HEK293 (cell line): ENCODE data around the gene ENTPD3.

Experiments used
- CTCF ChIA-PET: fragments of 350-600 bp; formaldehyde crosslinking; extraction: SDS; loops from one replicate; lab custom pipeline; 2021; ENCODE audit warnings: antibody characterized with exemption; lab: Yijun Ruan, JAX
- POLR2A ChIA-PET: fragments of 300-600 bp; formaldehyde crosslinking; extraction: SDS; loops from one replicate; lab custom pipeline; 2020; ENCODE audit warnings: antibody characterized with exemption, inconsistent platforms; lab: Yijun Ruan, JAX
- H3K27ac ChIP-seq: fragments of 200-500 bp; sonication (Bioruptor generic); 2 replicates; pipeline ENCODE4 v1.5.1; 2014; ENCODE audit warnings: low read depth, low read length, control low read depth, inconsistent platforms; ENCODE audit errors: extremely low read depth
- H3K36me3 ChIP-seq, 2 experiments: fragments of 200-500 bp in 1 of 2; sonication (Bioruptor generic) in 1 of 2; 1 replicate in 1 of 2; 2 replicates in 1 of 2; pipeline ENCODE4 v1.5.1; 2014 to 2017; ENCODE audit warnings: inconsistent platforms in 2 of 2, low read length in 2 of 2; ENCODE audit not compliant: control insufficient read depth in 2 of 2, insufficient read depth in 1 of 2
- H3K4me1 ChIP-seq: fragments of 200-500 bp; sonication (Bioruptor generic); 2 replicates; pipeline ENCODE4 v1.5.1; 2014; ENCODE audit warnings: mild to moderate bottlenecking, low read length, inconsistent platforms; ENCODE audit not compliant: control insufficient read depth, insufficient read depth
- H3K4me3 ChIP-seq: 2 replicates; pipeline ENCODE4 v1.5.1; 2011; ENCODE audit warnings: low read depth, mild to moderate bottlenecking, control low read depth, low read length, moderate library complexity
- H3K9me3 ChIP-seq: fragments of 200-500 bp; sonication (Bioruptor generic); 2 replicates; pipeline ENCODE4 v1.5.1; 2014; ENCODE audit warnings: low read depth, low read length, inconsistent platforms; ENCODE audit not compliant: control insufficient read depth, insufficient read depth
- GLI2 ChIP-seq: fragments of 450-650 bp; formaldehyde crosslinking; IDR thresholded peaks from 2 replicates; pipeline ENCODE4; 2017; ENCODE audit warnings: missing biosample characterization, missing genetic modification characterization, low read depth, borderline replicate concordance
- KLF8 ChIP-seq: fragments of 450-650 bp; formaldehyde crosslinking; IDR thresholded peaks from 2 replicates; pipeline ENCODE4 v1.5.1; 2016; ENCODE audit warnings: missing biosample characterization, missing genetic modification characterization
- MYNN ChIP-seq: fragments of 450-650 bp; formaldehyde crosslinking; IDR thresholded peaks from 2 replicates; pipeline ENCODE4 v1.5.1; 2016; ENCODE audit warnings: missing biosample characterization, missing genetic modification characterization, borderline replicate concordance
- ZBTB17 ChIP-seq: fragments of 450-650 bp; formaldehyde crosslinking; IDR thresholded peaks from 2 replicates; pipeline ENCODE4 v1.5.1; 2016; ENCODE audit warnings: missing biosample characterization, missing genetic modification characterization
- ZFHX2 ChIP-seq: fragments of 450-650 bp; formaldehyde crosslinking; conservative IDR thresholded peaks from 2 replicates; pipeline ENCODE4 v1.5.1; 2016; ENCODE audit warnings: missing biosample characterization, missing genetic modification characterization
- ZNF10 ChIP-seq: fragments of 450-650 bp; formaldehyde crosslinking; IDR thresholded peaks from 2 replicates; pipeline ENCODE4 v1.5.1; 2017; ENCODE audit warnings: missing biosample characterization, missing genetic modification characterization
- ZNF114 ChIP-seq: fragments of 450-650 bp; formaldehyde crosslinking; IDR thresholded peaks from 2 replicates; pipeline ENCODE4 v1.5.0; 2017; ENCODE audit warnings: missing biosample characterization, missing genetic modification characterization
- ZNF221 ChIP-seq: fragments of 450-650 bp; formaldehyde crosslinking; IDR thresholded peaks from 2 replicates; pipeline ENCODE4 v1.5.1; 2017; ENCODE audit warnings: missing biosample characterization, missing genetic modification characterization, borderline replicate concordance
- ZNF335 ChIP-seq: fragments of 450-650 bp; formaldehyde crosslinking; conservative IDR thresholded peaks from 2 replicates; pipeline ENCODE4 v1.5.1; 2016; ENCODE audit warnings: missing biosample characterization, missing genetic modification characterization
- ZNF416 ChIP-seq: fragments of 450-650 bp; formaldehyde crosslinking; IDR thresholded peaks from 2 replicates; pipeline ENCODE4 v1.5.1; 2016; ENCODE audit warnings: missing biosample characterization, missing genetic modification characterization
- ZNF560 ChIP-seq: fragments of 450-650 bp; formaldehyde crosslinking; IDR thresholded peaks from 2 replicates; pipeline ENCODE4 v1.5.1; 2017; ENCODE audit warnings: missing biosample characterization, missing genetic modification characterization, borderline replicate concordance
- ZNF571 ChIP-seq: fragments of 450-650 bp; formaldehyde crosslinking; IDR thresholded peaks from 2 replicates; pipeline ENCODE4 v1.5.0; 2017; ENCODE audit warnings: missing biosample characterization, missing genetic modification characterization
- ZNF585B ChIP-seq: fragments of 450-650 bp; formaldehyde crosslinking; IDR thresholded peaks from 2 replicates; pipeline ENCODE4 v1.5.1; 2016; ENCODE audit warnings: missing biosample characterization, missing genetic modification characterization
- ZNF624 ChIP-seq: fragments of 450-650 bp; formaldehyde crosslinking; IDR thresholded peaks from 2 replicates; pipeline ENCODE4 v1.5.1; 2017; ENCODE audit warnings: missing biosample characterization, missing genetic modification characterization
- ZXDB ChIP-seq: fragments of 450-650 bp; formaldehyde crosslinking; IDR thresholded peaks from 2 replicates; pipeline ENCODE4 v1.5.1; 2016; ENCODE audit warnings: missing biosample characterization, missing genetic modification characterization
- TF ChIP-seq, protein P1 (sequence below): fragments of 450-650 bp; formaldehyde crosslinking; conservative IDR thresholded peaks from 2 replicates; pipeline ENCODE4 v1.5.1; 2016; ENCODE audit warnings: low read depth, missing biosample characterization, missing genetic modification characterization
- TF ChIP-seq, protein P2 (sequence below): fragments of 450-650 bp; formaldehyde crosslinking; IDR thresholded peaks from 2 replicates; pipeline ENCODE4 v1.5.1; 2016; ENCODE audit warnings: missing biosample characterization, missing genetic modification characterization
- TF ChIP-seq, protein P3 (sequence below): IDR thresholded peaks from 2 replicates; pipeline ENCODE4 v1.6.1; 2011; ENCODE audit warnings: mild to moderate bottlenecking, low read depth, low read length, borderline replicate concordance
- TF ChIP-seq, protein P4 (sequence below): fragments of 450-650 bp; formaldehyde crosslinking; optimal IDR thresholded peaks from 2 replicates; pipeline ENCODE3; 2016; ENCODE audit warnings: missing biosample characterization, mild to moderate bottlenecking, missing genetic modification characterization
- TF ChIP-seq, protein P5 (sequence below): fragments of 450-650 bp; formaldehyde crosslinking; IDR thresholded peaks from 2 replicates; pipeline ENCODE4 v1.5.1; 2017; ENCODE audit warnings: missing biosample characterization, missing genetic modification characterization

The ENTPD3 gene

DNA sequence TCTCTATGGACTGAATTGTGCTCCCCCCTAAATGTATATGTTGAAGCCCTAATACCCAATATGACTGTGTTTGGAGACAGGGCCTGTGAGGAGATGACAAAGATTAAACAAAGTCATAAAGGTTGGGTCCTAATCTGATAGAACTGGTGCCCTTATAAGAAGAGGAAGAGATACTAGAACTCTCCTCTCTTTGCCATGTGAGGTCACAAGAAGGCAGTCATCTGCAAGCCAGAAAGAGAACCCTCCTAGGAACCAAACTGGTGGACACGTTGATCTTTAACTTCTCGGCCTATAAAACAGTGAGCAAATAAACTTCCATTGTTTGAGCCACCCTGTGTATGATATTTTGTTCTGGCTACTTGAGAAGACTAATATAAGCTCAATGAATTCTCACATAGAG, 31.6 kb upstream of the ENTPD3 start:
- Histone ChIP-seq H3K36me3 (no peaks in the 10 kb centered on the region), H3K4me3 (no peak overlapping the region), H3K27ac (no peak overlapping the region), H3K4me1 (no peaks in the 10 kb centered on the region), H3K9me3 (no peaks in the 10 kb centered on the region)
- ChIA-PET CTCF (no interaction called here), POLR2A (no interaction called here)
- TF ChIP-seq KLF8 = no peak
- no peak for TF ChIP-seq MYNN
- TF ChIP-seq ZNF624 (tag by site-specific recombination) = no peak
- no peak for TF ChIP-seq ZFHX2
- TF ChIP-seq ZNF585B (tag by site-specific recombination) = no peak
- no peak for TF ChIP-seq GLI2 (tag by site-specific recombination)
- no peak for TF ChIP-seq ZNF10 (tag by site-specific recombination)
- TF ChIP-seq, protein P1, sequence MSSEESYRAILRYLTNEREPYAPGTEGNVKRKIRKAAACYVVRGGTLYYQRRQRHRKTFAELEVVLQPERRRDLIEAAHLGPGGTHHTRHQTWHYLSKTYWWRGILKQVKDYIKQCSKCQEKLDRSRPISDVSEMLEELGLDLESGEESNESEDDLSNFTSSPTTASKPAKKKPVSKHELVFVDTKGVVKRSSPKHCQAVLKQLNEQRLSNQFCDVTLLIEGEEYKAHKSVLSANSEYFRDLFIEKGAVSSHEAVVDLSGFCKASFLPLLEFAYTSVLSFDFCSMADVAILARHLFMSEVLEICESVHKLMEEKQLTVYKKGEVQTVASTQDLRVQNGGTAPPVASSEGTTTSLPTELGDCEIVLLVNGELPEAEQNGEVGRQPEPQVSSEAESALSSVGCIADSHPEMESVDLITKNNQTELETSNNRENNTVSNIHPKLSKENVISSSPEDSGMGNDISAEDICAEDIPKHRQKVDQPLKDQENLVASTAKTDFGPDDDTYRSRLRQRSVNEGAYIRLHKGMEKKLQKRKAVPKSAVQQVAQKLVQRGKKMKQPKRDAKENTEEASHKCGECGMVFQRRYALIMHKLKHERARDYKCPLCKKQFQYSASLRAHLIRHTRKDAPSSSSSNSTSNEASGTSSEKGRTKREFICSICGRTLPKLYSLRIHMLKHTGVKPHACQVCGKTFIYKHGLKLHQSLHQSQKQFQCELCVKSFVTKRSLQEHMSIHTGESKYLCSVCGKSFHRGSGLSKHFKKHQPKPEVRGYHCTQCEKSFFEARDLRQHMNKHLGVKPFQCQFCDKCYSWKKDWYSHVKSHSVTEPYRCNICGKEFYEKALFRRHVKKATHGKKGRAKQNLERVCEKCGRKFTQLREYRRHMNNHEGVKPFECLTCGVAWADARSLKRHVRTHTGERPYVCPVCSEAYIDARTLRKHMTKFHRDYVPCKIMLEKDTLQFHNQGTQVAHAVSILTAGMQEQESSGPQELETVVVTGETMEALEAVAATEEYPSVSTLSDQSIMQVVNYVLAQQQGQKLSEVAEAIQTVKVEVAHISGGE = no peak
- TF ChIP-seq ZNF114 = no peak
- TF ChIP-seq, protein P2, sequence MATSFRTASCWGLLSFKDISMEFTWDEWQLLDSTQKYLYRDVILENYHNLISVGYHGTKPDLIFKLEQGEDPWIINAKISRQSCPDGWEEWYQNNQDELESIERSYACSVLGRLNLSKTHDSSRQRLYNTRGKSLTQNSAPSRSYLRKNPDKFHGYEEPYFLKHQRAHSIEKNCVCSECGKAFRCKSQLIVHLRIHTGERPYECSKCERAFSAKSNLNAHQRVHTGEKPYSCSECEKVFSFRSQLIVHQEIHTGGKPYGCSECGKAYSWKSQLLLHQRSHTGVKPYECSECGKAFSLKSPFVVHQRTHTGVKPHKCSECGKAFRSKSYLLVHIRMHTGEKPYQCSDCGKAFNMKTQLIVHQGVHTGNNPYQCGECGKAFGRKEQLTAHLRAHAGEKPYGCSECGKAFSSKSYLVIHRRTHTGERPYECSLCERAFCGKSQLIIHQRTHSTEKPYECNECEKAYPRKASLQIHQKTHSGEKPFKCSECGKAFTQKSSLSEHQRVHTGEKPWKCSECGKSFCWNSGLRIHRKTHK (tag by site-specific recombination) = no peak
- TF ChIP-seq ZNF571 = no peak
- no peak for TF ChIP-seq ZNF221 (tag by site-specific recombination)
- TF ChIP-seq ZNF416 (tag by site-specific recombination) = no peak
- TF ChIP-seq, protein P3, sequence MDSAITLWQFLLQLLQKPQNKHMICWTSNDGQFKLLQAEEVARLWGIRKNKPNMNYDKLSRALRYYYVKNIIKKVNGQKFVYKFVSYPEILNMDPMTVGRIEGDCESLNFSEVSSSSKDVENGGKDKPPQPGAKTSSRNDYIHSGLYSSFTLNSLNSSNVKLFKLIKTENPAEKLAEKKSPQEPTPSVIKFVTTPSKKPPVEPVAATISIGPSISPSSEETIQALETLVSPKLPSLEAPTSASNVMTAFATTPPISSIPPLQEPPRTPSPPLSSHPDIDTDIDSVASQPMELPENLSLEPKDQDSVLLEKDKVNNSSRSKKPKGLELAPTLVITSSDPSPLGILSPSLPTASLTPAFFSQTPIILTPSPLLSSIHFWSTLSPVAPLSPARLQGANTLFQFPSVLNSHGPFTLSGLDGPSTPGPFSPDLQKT = no peak
- no peak for TF ChIP-seq ZNF560 (tag by site-specific recombination)
- TF ChIP-seq ZNF335 (tag by site-specific recombination) = no peak
- no peak for TF ChIP-seq ZBTB17 (tag by site-specific recombination)
- TF ChIP-seq, protein P4, sequence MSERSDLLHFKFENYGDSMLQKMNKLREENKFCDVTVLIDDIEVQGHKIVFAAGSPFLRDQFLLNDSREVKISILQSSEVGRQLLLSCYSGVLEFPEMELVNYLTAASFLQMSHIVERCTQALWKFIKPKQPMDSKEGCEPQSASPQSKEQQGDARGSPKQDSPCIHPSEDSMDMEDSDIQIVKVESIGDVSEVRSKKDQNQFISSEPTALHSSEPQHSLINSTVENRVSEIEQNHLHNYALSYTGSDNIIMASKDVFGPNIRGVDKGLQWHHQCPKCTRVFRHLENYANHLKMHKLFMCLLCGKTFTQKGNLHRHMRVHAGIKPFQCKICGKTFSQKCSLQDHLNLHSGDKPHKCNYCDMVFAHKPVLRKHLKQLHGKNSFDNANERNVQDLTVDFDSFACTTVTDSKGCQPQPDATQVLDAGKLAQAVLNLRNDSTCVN (tag by site-specific recombination) = no peak
- TF ChIP-seq, protein P5, sequence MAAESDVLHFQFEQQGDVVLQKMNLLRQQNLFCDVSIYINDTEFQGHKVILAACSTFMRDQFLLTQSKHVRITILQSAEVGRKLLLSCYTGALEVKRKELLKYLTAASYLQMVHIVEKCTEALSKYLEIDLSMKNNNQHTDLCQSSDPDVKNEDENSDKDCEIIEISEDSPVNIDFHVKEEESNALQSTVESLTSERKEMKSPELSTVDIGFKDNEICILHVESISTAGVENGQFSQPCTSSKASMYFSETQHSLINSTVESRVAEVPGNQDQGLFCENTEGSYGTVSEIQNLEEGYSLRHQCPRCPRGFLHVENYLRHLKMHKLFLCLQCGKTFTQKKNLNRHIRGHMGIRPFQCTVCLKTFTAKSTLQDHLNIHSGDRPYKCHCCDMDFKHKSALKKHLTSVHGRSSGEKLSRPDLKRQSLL (tag by site-specific recombination) = no peak
- TF ChIP-seq ZXDB = no peak
